ENCODE data around the gene BCR. TPM values are rescaled to one million over a fixed set of nuclear protein-coding genes. Genes with fewer than 3 reads are reported as not detected.

The BCR gene
- total and polyA plus RNA-seq, 2 of the 13 experiments (the other 11 are each of a cell fraction or from before 2014, with no cell fraction given), result 19.9 to 33.6 TPM

DNA sequence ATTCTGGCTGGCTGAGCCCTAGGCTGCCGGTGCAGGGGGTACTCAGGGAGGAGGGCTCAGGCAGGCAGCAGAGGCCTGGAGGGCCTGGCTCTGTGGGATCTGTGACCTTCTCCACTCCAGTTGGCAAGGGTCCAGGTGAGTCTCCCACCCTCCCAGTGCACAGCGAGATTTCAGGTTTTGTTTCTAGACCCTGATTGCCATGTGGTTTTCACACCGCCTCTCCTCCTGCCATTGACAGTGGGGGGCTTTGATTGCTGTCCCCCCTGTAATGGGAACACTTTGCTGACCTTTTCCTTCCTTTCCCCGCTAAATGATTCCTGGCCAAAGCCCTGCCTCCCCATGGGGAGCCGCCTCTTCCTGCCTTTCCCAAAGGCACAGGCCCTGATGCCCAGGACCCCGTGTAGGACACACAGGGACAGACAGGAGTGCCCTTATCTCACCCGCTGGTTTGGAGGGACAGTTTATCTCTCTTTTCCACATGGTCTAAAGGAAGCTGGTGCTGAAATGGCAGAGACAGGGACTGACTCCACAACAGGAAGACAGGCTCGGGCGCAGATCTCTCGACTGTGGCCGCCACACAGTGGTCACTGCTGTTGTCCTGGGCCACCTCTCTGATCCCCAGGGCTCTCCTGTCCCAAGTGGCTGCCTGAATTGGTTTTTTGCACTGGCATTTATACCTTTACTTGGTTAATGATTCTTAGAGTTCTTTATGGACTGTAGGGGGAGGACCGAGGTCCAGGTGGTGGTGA is 43.4 kb downstream of the BCR start:
- in situ Hi-C loops (cut with HindIII; ENCODE audit: extremely low pct_ligation_motif_present, low pct_unique_long_range_greater_than_20kb), result no loop called here
- ATAC-seq, result peak; percentile 82
- Histone ChIP-seq H3K27me3 (ENCODE audit: control insufficient read depth in 1 of 2, insufficient read depth in 2 of 2, low read length in 2 of 2) (no peaks in the 10 kb centered on the region), H2AFZ (ENCODE audit: low read length) (no peak overlapping the region), H3K4me3 (replicated peaks in 1 of 3; ENCODE audit: insufficient read depth in 1 of 3, low read depth in 2 of 3, low read length in 3 of 3) (peak overlapping the region in 1 of 3 experiments; percentile 33; a peak in 1 of 6 replicates), H3K79me2 (ENCODE audit: insufficient read depth, low read length) (peaks cover 88% of the 10 kb centered on the region), H3K9ac (ENCODE audit: insufficient read depth, low read depth, low read length) (no peak overlapping the region), H4K20me1 (ENCODE audit: insufficient read depth, low read length) (peaks cover 35% of the 10 kb centered on the region), H3K4me1 (ENCODE audit: insufficient read depth, low read length) (peaks cover 55% of the 10 kb centered on the region), H3K27ac (ENCODE audit: extremely low read length, insufficient read depth, low read length) (peak overlapping the region; percentile 19), H3K36me3 (replicated peaks in 1 of 2; ENCODE audit: control insufficient read depth in 1 of 2, insufficient read depth in 2 of 2, low read length in 2 of 2) (no peaks in the 10 kb centered on the region; a peak in 4 of 5 replicates), H3K9me3 (ENCODE audit: low read length) (no peaks in the 10 kb centered on the region), H3K4me2 (ENCODE audit: low read depth, low read length) (peak overlapping the region; percentile 45; the same call in 1 of the 2 replicates)
- ChIA-PET CTCF (ENCODE audit: low intra/inter-chr PET ratio, low total read pairs) (no interaction called here), POLR2A (no interaction called here)
- peak; percentile 63 for FAIRE-seq
- peak; percentile 34 for DNase-seq (ENCODE audit: low spot score)
- no TSS peak for BruUV-seq (replicated peaks)
- intact Hi-C loops (cut with micrococcal nuclease; ENCODE audit: unreplicated experiment), result no loop called here
- 50% methylated on average over 8 of the region's 12 CpGs for WGBS (ENCODE audit: low lambda C conversion rate)
- TF ChIP-seq ZNF768 (CRISPR knock-in tag; IDR thresholded peaks at IDR 0.05) (peak; percentile 96), JUN (CRISPR knock-in tag; IDR thresholded peaks at IDR 0.05) (no peak), ZNF484 (CRISPR knock-in tag; IDR thresholded peaks at IDR 0.05; ENCODE audit: borderline replicate concordance, low read depth) (no peak), ZMYM3 (CRISPR knock-in tag; IDR thresholded peaks at IDR 0.05) (0 out of 2 replicates have a peak, but pooled peaks have one; percentile 37), ZSCAN25 (CRISPR knock-in tag; IDR thresholded peaks at IDR 0.05) (no peak), BRD4 (CRISPR knock-in tag; IDR thresholded peaks at IDR 0.05) (no peak), HHEX (CRISPR knock-in tag; IDR thresholded peaks at IDR 0.05) (no peak), PBX3 (CRISPR knock-in tag; IDR thresholded peaks at IDR 0.05; ENCODE audit: borderline replicate concordance) (no peak), HOXA5 (CRISPR knock-in tag; IDR thresholded peaks at IDR 0.05) (no peak), IKZF4 (CRISPR knock-in tag; IDR thresholded peaks at IDR 0.05; ENCODE audit: borderline replicate concordance, low read depth, not compliant biosample characterization) (no peak), HNF1B (CRISPR knock-in tag; IDR thresholded peaks at IDR 0.05) (peak; percentile 52), ZNF773 (CRISPR knock-in tag; IDR thresholded peaks at IDR 0.05; ENCODE audit: borderline replicate concordance) (no peak), ZNF383 (CRISPR knock-in tag; IDR thresholded peaks at IDR 0.05; ENCODE audit: borderline replicate concordance) (no peak), MXI1 (IDR thresholded peaks at IDR 0.05; ENCODE audit: borderline replicate concordance, low read depth, low read length) (no peak), ZNF34 (CRISPR knock-in tag; IDR thresholded peaks at IDR 0.05; ENCODE audit: borderline replicate concordance) (no peak)
- TF ChIP-seq, protein P1, sequence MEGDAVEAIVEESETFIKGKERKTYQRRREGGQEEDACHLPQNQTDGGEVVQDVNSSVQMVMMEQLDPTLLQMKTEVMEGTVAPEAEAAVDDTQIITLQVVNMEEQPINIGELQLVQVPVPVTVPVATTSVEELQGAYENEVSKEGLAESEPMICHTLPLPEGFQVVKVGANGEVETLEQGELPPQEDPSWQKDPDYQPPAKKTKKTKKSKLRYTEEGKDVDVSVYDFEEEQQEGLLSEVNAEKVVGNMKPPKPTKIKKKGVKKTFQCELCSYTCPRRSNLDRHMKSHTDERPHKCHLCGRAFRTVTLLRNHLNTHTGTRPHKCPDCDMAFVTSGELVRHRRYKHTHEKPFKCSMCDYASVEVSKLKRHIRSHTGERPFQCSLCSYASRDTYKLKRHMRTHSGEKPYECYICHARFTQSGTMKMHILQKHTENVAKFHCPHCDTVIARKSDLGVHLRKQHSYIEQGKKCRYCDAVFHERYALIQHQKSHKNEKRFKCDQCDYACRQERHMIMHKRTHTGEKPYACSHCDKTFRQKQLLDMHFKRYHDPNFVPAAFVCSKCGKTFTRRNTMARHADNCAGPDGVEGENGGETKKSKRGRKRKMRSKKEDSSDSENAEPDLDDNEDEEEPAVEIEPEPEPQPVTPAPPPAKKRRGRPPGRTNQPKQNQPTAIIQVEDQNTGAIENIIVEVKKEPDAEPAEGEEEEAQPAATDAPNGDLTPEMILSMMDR (CRISPR knock-in tag; IDR thresholded peaks at IDR 0.05), result 0 out of 2 replicates have a peak, but pooled peaks have one; percentile 20
- TF ChIP-seq, protein P2, sequence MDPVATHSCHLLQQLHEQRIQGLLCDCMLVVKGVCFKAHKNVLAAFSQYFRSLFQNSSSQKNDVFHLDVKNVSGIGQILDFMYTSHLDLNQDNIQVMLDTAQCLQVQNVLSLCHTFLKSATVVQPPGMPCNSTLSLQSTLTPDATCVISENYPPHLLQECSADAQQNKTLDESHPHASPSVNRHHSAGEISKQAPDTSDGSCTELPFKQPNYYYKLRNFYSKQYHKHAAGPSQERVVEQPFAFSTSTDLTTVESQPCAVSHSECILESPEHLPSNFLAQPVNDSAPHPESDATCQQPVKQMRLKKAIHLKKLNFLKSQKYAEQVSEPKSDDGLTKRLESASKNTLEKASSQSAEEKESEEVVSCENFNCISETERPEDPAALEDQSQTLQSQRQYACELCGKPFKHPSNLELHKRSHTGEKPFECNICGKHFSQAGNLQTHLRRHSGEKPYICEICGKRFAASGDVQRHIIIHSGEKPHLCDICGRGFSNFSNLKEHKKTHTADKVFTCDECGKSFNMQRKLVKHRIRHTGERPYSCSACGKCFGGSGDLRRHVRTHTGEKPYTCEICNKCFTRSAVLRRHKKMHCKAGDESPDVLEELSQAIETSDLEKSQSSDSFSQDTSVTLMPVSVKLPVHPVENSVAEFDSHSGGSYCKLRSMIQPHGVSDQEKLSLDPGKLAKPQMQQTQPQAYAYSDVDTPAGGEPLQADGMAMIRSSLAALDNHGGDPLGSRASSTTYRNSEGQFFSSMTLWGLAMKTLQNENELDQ (CRISPR knock-in tag; IDR thresholded peaks at IDR 0.05; ENCODE audit: borderline replicate concordance), result no peak
